Type B pancreatic cell (in vitro differentiated cells): ENCODE results near the gene POGZ. TPM values are rescaled to one million over a fixed set of nuclear protein-coding genes. Genes with fewer than 3 reads are reported as not detected.

Experiments
- DNase-seq: peaks from one replicate; pipeline ENCODE4 v3.0.0; 2021; ENCODE audit warnings: mixed read lengths; ENCODE audit not compliant: unreplicated experiment; ENCODE audit errors: extremely low spot score
- H3K27ac Mint-ChIP-seq: 2 replicates; pipeline ENCODE4 v1.8.0; 2021; ENCODE audit warnings: mild to moderate bottlenecking, mixed read lengths
- H3K27me3 Mint-ChIP-seq: 2 replicates; pipeline ENCODE4 v1.8.0; 2021; ENCODE audit warnings: mixed read lengths
- H3K36me3 Mint-ChIP-seq: 2 replicates; pipeline ENCODE4 v1.8.0; 2021; ENCODE audit warnings: mixed read lengths
- H3K4me1 Mint-ChIP-seq: one replicate; pipeline ENCODE4 v1.8.0; 2021; ENCODE audit warnings: mixed read lengths; ENCODE audit not compliant: unreplicated experiment
- H3K4me3 Mint-ChIP-seq: 2 replicates; pipeline ENCODE4 v1.8.0; 2021; ENCODE audit warnings: mild to moderate bottlenecking, mixed read lengths
- H3K9me3 Mint-ChIP-seq: 2 replicates; pipeline ENCODE4 v1.8.0; 2021; ENCODE audit warnings: mixed read lengths
- CTCF ChIP-seq: fragments of 200-600 bp; sonication (generic); conservative IDR thresholded peaks from 2 replicates; pipeline ENCODE4 v1.5.0; 2021; ENCODE audit warnings: antibody characterized with exemption, mild to moderate bottlenecking
- total RNA-seq: library from RNA; stranded (reverse); gene quantifications from 2 replicates; pipeline ENCODE4 v1.2.1, GENCODE V29; 2021; ENCODE audit warnings: low replicate concordance

POGZ gene
- total RNA-seq, 1 donor from 2014 or later: 126 TPM

GRCh38 chr1:151502035-151502700 is 42.9 kb upstream of the POGZ start:
- DNase-seq: no peak
- Mint-ChIP-seq H3K4me1 (peaks cover 14% of the 10 kb centered on the region), H3K4me3 (no peak overlapping the region), H3K27me3 (no peaks in the 10 kb centered on the region), H3K27ac (peak overlapping the region; percentile 61), H3K9me3 (no peaks in the 10 kb centered on the region), H3K36me3 (no peaks in the 10 kb centered on the region)
- TF ChIP-seq CTCF: no peak

GRCh38 chr1:151501474-151501873 is 42.2 kb upstream of the POGZ start:
- no peaks in the 10 kb centered on the region for H3K27me3 Mint-ChIP-seq
- peak overlapping the region; percentile 61 for H3K27ac Mint-ChIP-seq
- H3K36me3 Mint-ChIP-seq: no peaks in the 10 kb centered on the region
- H3K9me3 Mint-ChIP-seq: no peaks in the 10 kb centered on the region
- peaks cover 14% of the 10 kb centered on the region for H3K4me1 Mint-ChIP-seq
- no peak overlapping the region for H3K4me3 Mint-ChIP-seq
- no peak for DNase-seq
- peak; percentile 59 for TF ChIP-seq CTCF

- H3K4me1 Mint-ChIP-seq: peaks cover 20% of the 10 kb centered on the region
- no peak for DNase-seq
- H3K4me3 Mint-ChIP-seq: no peak overlapping the region
- H3K36me3 Mint-ChIP-seq: no peaks in the 10 kb centered on the region
- H3K27me3 Mint-ChIP-seq: no peaks in the 10 kb centered on the region
- no peak overlapping the region for H3K27ac Mint-ChIP-seq
- TF ChIP-seq CTCF: no peak
- no peaks in the 10 kb centered on the region for H3K9me3 Mint-ChIP-seq
Observed at GRCh38 chr1:151499930-151500329, 40.6 kb upstream of the POGZ start.

GRCh38 chr1:151499365-151499764 is 40.1 kb upstream of the POGZ start:
- Mint-ChIP-seq H3K4me1 (peaks cover 24% of the 10 kb centered on the region), H3K36me3 (no peaks in the 10 kb centered on the region), H3K4me3 (no peak overlapping the region), H3K27me3 (no peaks in the 10 kb centered on the region), H3K9me3 (no peaks in the 10 kb centered on the region), H3K27ac (no peak overlapping the region)
- no peak for DNase-seq
- no peak for TF ChIP-seq CTCF

- Mint-ChIP-seq H3K4me1 (peaks cover 9% of the 10 kb centered on the region), H3K4me3 (peak overlapping the region; percentile 61), H3K27ac (peak overlapping the region; percentile 91), H3K36me3 (no peaks in the 10 kb centered on the region), H3K27me3 (no peaks in the 10 kb centered on the region), H3K9me3 (no peaks in the 10 kb centered on the region)
- DNase-seq: no peak
- no peak for TF ChIP-seq CTCF
Observed at GRCh38 chr1:151495316-151495715, 36.0 kb upstream of the POGZ start.
